ENCODE results near the gene PPM1A. TPM values are rescaled to one million over a fixed set of nuclear protein-coding genes. Genes with fewer than 3 reads are reported as not detected.

Gene PPM1A
- total and polyA plus RNA-seq, 2 of the 13 experiments (the other 11 are each of a cell fraction or from before 2014, with no cell fraction given), result 23.3 to 29.8 TPM

DNA sequence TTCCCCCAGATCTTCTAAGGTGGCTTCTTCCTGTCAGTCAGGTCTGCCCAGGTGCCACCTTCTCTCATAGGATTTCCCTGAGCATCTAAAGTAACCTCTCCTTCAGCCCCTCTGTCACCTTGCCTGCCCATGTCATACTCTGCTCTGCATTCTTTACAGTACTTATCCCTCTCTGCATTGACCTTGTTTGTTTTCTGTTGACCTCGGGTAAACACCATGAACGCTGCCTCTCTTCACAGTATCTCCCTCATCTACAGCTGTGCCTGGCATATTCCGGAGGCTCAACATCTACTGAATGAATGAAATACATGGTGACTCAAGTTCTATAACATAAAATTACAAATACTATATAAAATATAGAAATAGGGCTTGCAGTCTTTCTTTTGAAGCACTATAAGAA lies 10.1 kb upstream of the PPM1A start:
- no peak overlapping the region for H3K9ac ChIP-seq (ENCODE audit: insufficient read depth, low read depth, low read length)
- H3K27me3 ChIP-seq (ENCODE audit: control insufficient read depth in 1 of 2, insufficient read depth in 2 of 2, low read length in 2 of 2), result 0 out of 5 replicates have a peak, but pooled peaks cover 0 to 1% of the 10 kb centered on the region in 2 experiments
- no peaks in the 10 kb centered on the region for H4K20me1 ChIP-seq (ENCODE audit: insufficient read depth, low read length)
- WGBS (ENCODE audit: low lambda C conversion rate), result 0% methylated on average over 3 of the region's 3 CpGs
- BruUV-seq (replicated peaks), result no TSS peak
- ATAC-seq, result peak; percentile 95
- H3K79me2 ChIP-seq (ENCODE audit: insufficient read depth, low read length), result no peaks in the 10 kb centered on the region
- H3K9me3 ChIP-seq (ENCODE audit: low read length), result no peaks in the 10 kb centered on the region
- H3K4me3 ChIP-seq (replicated peaks in 1 of 3; ENCODE audit: insufficient read depth in 1 of 3, low read depth in 2 of 3, low read length in 3 of 3), result no peak overlapping the region
- no peak overlapping the region for H3K4me2 ChIP-seq (ENCODE audit: low read depth, low read length)
- CTCF ChIA-PET (ENCODE audit: low intra/inter-chr PET ratio, low total read pairs), result no interaction called here
- POLR2A ChIA-PET, result interaction anchor here (1.6 kb wide), 1 partner anchor 10 kb away, joined by 4 read pairs; the partner anchor contains the start of gene PPM1A
- peaks cover 27% of the 10 kb centered on the region for H3K4me1 ChIP-seq (ENCODE audit: insufficient read depth, low read length)
- no peak overlapping the region for H3K27ac ChIP-seq (ENCODE audit: extremely low read length, insufficient read depth, low read length)
- peak; percentile 42 for DNase-seq (ENCODE audit: low spot score)
- H3K36me3 ChIP-seq (replicated peaks in 1 of 2; ENCODE audit: control insufficient read depth in 1 of 2, insufficient read depth in 2 of 2, low read length in 2 of 2), result no peaks in the 10 kb centered on the region
- FAIRE-seq, result no peak
- in situ Hi-C loops (cut with HindIII; ENCODE audit: extremely low pct_ligation_motif_present, low pct_unique_long_range_greater_than_20kb) (no loop called here), intact Hi-C loops (cut with micrococcal nuclease; ENCODE audit: unreplicated experiment) (no loop called here)
- no peak overlapping the region for H2AFZ ChIP-seq (ENCODE audit: low read length)
- no peak for TF ChIP-seq ZBTB20 (CRISPR knock-in tag; IDR thresholded peaks at IDR 0.05; ENCODE audit: borderline replicate concordance, low read depth)
- TF ChIP-seq ZSCAN29 (CRISPR knock-in tag; conservative IDR thresholded peaks at IDR 0.05), result no peak
- TF ChIP-seq, protein P1, sequence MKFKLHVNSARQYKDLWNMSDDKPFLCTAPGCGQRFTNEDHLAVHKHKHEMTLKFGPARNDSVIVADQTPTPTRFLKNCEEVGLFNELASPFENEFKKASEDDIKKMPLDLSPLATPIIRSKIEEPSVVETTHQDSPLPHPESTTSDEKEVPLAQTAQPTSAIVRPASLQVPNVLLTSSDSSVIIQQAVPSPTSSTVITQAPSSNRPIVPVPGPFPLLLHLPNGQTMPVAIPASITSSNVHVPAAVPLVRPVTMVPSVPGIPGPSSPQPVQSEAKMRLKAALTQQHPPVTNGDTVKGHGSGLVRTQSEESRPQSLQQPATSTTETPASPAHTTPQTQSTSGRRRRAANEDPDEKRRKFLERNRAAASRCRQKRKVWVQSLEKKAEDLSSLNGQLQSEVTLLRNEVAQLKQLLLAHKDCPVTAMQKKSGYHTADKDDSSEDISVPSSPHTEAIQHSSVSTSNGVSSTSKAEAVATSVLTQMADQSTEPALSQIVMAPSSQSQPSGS (CRISPR knock-in tag; IDR thresholded peaks at IDR 0.05), result no peak
- TF ChIP-seq KIAA2018 (CRISPR knock-in tag; IDR thresholded peaks at IDR 0.05; ENCODE audit: borderline replicate concordance), result no peak
- TF ChIP-seq, protein P2, sequence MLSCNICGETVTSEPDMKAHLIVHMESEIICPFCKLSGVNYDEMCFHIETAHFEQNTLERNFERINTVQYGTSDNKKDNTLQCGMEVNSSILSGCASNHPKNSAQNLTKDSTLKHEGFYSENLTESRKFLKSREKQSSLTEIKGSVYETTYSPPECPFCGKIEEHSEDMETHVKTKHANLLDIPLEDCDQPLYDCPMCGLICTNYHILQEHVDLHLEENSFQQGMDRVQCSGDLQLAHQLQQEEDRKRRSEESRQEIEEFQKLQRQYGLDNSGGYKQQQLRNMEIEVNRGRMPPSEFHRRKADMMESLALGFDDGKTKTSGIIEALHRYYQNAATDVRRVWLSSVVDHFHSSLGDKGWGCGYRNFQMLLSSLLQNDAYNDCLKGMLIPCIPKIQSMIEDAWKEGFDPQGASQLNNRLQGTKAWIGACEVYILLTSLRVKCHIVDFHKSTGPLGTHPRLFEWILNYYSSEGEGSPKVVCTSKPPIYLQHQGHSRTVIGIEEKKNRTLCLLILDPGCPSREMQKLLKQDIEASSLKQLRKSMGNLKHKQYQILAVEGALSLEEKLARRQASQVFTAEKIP (CRISPR knock-in tag; IDR thresholded peaks at IDR 0.05; ENCODE audit: borderline replicate concordance), result no peak
- TF ChIP-seq IKZF1 (IDR thresholded peaks at IDR 0.05), result no peak
- no peak for TF ChIP-seq ZNF562 (CRISPR knock-in tag; IDR thresholded peaks at IDR 0.05; ENCODE audit: borderline replicate concordance)
- TF ChIP-seq ZNF672 (CRISPR knock-in tag; IDR thresholded peaks at IDR 0.05), result no peak
- peak; percentile 92 for TF ChIP-seq FOXP1 (IDR thresholded peaks at IDR 0.05)
- TF ChIP-seq FOXP1 (CRISPR knock-in tag; IDR thresholded peaks at IDR 0.05), result peak; percentile 95
- no peak for TF ChIP-seq TMF1 (CRISPR knock-in tag; IDR thresholded peaks at IDR 0.05; ENCODE audit: low read depth)
- TF ChIP-seq TFDP1 (CRISPR knock-in tag; IDR thresholded peaks at IDR 0.05; ENCODE audit: borderline replicate concordance), result no peak
- 0 out of 2 replicates have a peak, but pooled peaks have one; percentile 26 for TF ChIP-seq HHEX (CRISPR knock-in tag; IDR thresholded peaks at IDR 0.05)
- no peak for TF ChIP-seq ZSCAN9 (CRISPR knock-in tag; IDR thresholded peaks at IDR 0.05; ENCODE audit: borderline replicate concordance)
